ENCODE results near the gene BRPF3.

DNA sequence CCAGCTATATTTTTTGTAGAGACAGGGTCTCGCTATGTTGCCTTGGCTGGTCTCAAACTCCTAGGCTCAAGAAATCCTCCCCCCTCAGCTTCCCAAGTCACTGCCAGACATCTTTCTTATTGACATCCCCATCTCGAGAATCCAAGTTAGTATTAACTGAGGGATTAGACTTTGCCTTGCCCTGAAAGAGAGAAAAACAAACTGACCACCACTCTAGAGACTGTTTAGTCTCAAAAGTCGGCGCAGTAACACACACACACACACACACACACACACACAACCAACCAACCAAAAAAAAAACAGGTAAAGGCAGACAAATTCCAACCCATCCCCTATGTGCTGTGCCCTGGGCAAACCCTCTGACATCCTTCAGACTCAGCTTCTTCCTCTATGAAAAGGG is 46.1 kb downstream of the BRPF3 start:
- TF ChIP-seq CTCF (IDR thresholded peaks at IDR 0.05; ENCODE audit: low read length): no peak
- no peak for TF ChIP-seq EZH2 (IDR thresholded peaks at IDR 0.05; ENCODE audit: borderline replicate concordance, low read length)
